Body of pancreas (tissue), 4 donors: Measurements from ENCODE around the gene MACROH2A1. TPM values are rescaled to one million over a fixed set of nuclear protein-coding genes. Genes with fewer than 3 reads are reported as not detected.

Experiments
- ATAC-seq: fragments of 150-250 bp; one replicate; pipeline ENCODE4 v1.9.1; 2016
- DNase-seq, 4 donors: peaks; one replicate each; pipeline ENCODE4 v3.0.0-alpha.2; 2019
- H3K27ac ChIP-seq, 4 donors: fragments of 200-600 bp; sonication (generic); 1 replicate in 3 of 4; 2 replicates in 1 of 4; pipeline versions ENCODE4 v1.5.1 to v1.6.1; 2016 to 2019; ENCODE audit warnings: mild to moderate bottlenecking in 1 of 4, mixed read lengths in 1 of 4, moderate library complexity in 1 of 4
- H3K27me3 ChIP-seq, 2 donors: fragments of 200-600 bp; sonication (generic); one replicate each; pipeline ENCODE4 v1.6.0; 2016; ENCODE audit warnings: mild to moderate bottlenecking in 1 of 2
- H3K36me3 ChIP-seq, 2 donors: fragments of 200-600 bp; sonication (generic); replicated peaks in 1 of 2; 2 replicates each; pipeline ENCODE4 v1.5.1; 2016; ENCODE audit warnings: low read depth in 2 of 2; ENCODE audit not compliant: insufficient read depth in 1 of 2
- H3K4me1 ChIP-seq: fragments of 200-600 bp; sonication (generic); one replicate; pipeline ENCODE4 v1.6.0; 2016
- H3K4me3 ChIP-seq, 2 donors: fragments of 200-600 bp; sonication (generic); 1 replicate in 1 of 2; 2 replicates in 1 of 2; pipeline ENCODE4 v1.5.1; 2016 to 2019
- H3K9me3 ChIP-seq, 3 donors: fragments of 200-600 bp; sonication (generic); 1 replicate in 2 of 3; 2 replicates in 1 of 3; pipeline ENCODE4 v1.5.1; 2016
- CTCF ChIP-seq, 7 experiments: fragments of 450-650 bp in 4 of 7; fragments of 200-600 bp in 3 of 7; sonication (generic) in 3 of 7; IDR thresholded peaks; one replicate each; pipeline ENCODE4 v1.5.1; 2016 to 2019; ENCODE audit warnings: antibody characterized with exemption in 7 of 7
- POLR2A ChIP-seq, 3 donors: fragments of 450-650 bp; IDR thresholded peaks; one replicate each; pipeline ENCODE4 v1.6.1; 2016; ENCODE audit warnings: antibody characterized with exemption in 3 of 3, mild to moderate bottlenecking in 2 of 3
- WGBS, 2 donors: methylation state at CpG; one replicate each; pipeline ENCODE4 v1.1.5; 2017; 5-methylcytosine and 5-hydroxymethylcytosine counted together
- intact Hi-C: fragments of 100-400 bp; cut with DNase I; formaldehyde crosslinking; loops from one replicate; pipeline ENCODE4 v1.15.1; 2023
- total RNA-seq, 2 donors: library from RNA; depleted of rRNA; stranded (reverse); fragments of >200 nt; gene quantifications; one replicate each; pipeline ENCODE4 v1.1.0, GENCODE V29; 2016

The MACROH2A1 gene
- total RNA-seq, 2 donors from 2014 or later: 78.9 to 142 TPM

- ATAC-seq: no peak
- Histone ChIP-seq H3K36me3 (no peaks in the 10 kb centered on the region), H3K27ac (no peak overlapping the region)
Measured at GRCh38 chr5:135306557-135306956, 92.5 kb downstream of the MACROH2A1 start.

GRCh38 chr5:135304352-135305221 is 94.4 kb downstream of the MACROH2A1 start:
- intact Hi-C loops: no loop called here
- WGBS, 2 donors: 44 to 51% methylated on average over 12 of the region's 12 CpGs
- no peaks in the 10 kb centered on the region for H3K36me3 ChIP-seq
- H3K4me1 ChIP-seq: no peaks in the 10 kb centered on the region
- TF ChIP-seq POLR2A (IDR thresholded peaks at IDR 0.05) (no peak), CTCF (IDR thresholded peaks at IDR 0.05) (no peak)
- H3K4me3 ChIP-seq: no peak overlapping the region
- H3K9me3 ChIP-seq: no peaks in the 10 kb centered on the region
- ATAC-seq: no peak
- H3K27me3 ChIP-seq: no peaks in the 10 kb centered on the region
- no peak overlapping the region for H3K27ac ChIP-seq
- DNase-seq: no peak

More at GRCh38 chr5:135306557-135306956, 92.5 kb downstream of the MACROH2A1 start:
- 91 to 94% methylated on average over 9 of the region's 9 CpGs for WGBS, 2 donors
- Histone ChIP-seq H3K27me3 (no peaks in the 10 kb centered on the region), H3K9me3 (no peaks in the 10 kb centered on the region), H3K4me1 (no peaks in the 10 kb centered on the region), H3K4me3 (no peak overlapping the region)
- DNase-seq: no peak
- TF ChIP-seq POLR2A (IDR thresholded peaks at IDR 0.05): no peak
- TF ChIP-seq CTCF (IDR thresholded peaks at IDR 0.05): no peak
- intact Hi-C loops: no loop called here

GRCh38 chr5:135303582-135304173 is 95.4 kb downstream of the MACROH2A1 start:
- Histone ChIP-seq H3K4me3 (no peak overlapping the region), H3K27me3 (no peaks in the 10 kb centered on the region), H3K36me3 (no peaks in the 10 kb centered on the region), H3K9me3 (no peaks in the 10 kb centered on the region), H3K4me1 (no peaks in the 10 kb centered on the region), H3K27ac (no peak overlapping the region)
- WGBS, 2 donors: 65 to 68% methylated on average over 6 of the region's 6 CpGs
- ATAC-seq (no peak), DNase-seq (no peak)
- TF ChIP-seq POLR2A (IDR thresholded peaks at IDR 0.05): no peak
- no peak for TF ChIP-seq CTCF (IDR thresholded peaks at IDR 0.05)
- intact Hi-C loops: no loop called here

- 91 to 93% methylated on average over 5 of the region's 5 CpGs for WGBS, 2 donors
- Histone ChIP-seq H3K27ac (no peak overlapping the region), H3K36me3 (no peaks in the 10 kb centered on the region), H3K27me3 (no peaks in the 10 kb centered on the region), H3K4me1 (no peaks in the 10 kb centered on the region), H3K9me3 (no peaks in the 10 kb centered on the region), H3K4me3 (no peak overlapping the region)
- ATAC-seq (no peak), DNase-seq (no peak)
- intact Hi-C loops: no loop called here
- TF ChIP-seq POLR2A (IDR thresholded peaks at IDR 0.05): no peak
- no peak for TF ChIP-seq CTCF (IDR thresholded peaks at IDR 0.05)
Measured at GRCh38 chr5:135296900-135297816, 101.9 kb downstream of the MACROH2A1 start.
